GM12891 (cell line): Measurements from ENCODE around the gene PRKCD.

Experiments
- DNase-seq: peaks from one replicate; pipeline ENCODE4 v3.0.0; 2011; ENCODE audit warnings: low spot score; ENCODE audit not compliant: insufficient read length
- FAIRE-seq: peaks from 2 replicates; lab custom pipeline; 2011; peaks lifted over from hg19 to GRCh38; lab: Jason Lieb, UNC
- PAX5 ChIP-seq: IDR thresholded peaks from 2 replicates; pipeline ENCODE4 v1.6.1; 2011; ENCODE audit warnings: low read length, moderate library complexity, mild to moderate bottlenecking; ENCODE audit not compliant: insufficient read depth, severe bottlenecking
- POLR2A ChIP-seq: IDR thresholded peaks from 2 replicates; pipeline ENCODE4 v1.6.1; 2011; ENCODE audit warnings: low read depth, low read length, control low read depth
- POLR2AphosphoS5 ChIP-seq: IDR thresholded peaks from 2 replicates; pipeline ENCODE4 v1.6.1; 2011; ENCODE audit warnings: low read depth, low read length, control low read depth
- POU2F2 ChIP-seq: IDR thresholded peaks from 2 replicates; pipeline ENCODE4 v1.6.1; 2011; ENCODE audit warnings: low read depth, mild to moderate bottlenecking, control low read depth, low read length, moderate library complexity
- SPI1 ChIP-seq: IDR thresholded peaks from 2 replicates; pipeline ENCODE4 v1.6.1; 2011; ENCODE audit warnings: low read depth, low read length, control low read depth
- TAF1 ChIP-seq: IDR thresholded peaks from 2 replicates; pipeline ENCODE4 v1.6.1; 2011; ENCODE audit warnings: low read depth, low read length, control low read depth

PRKCD gene

GRCh38 chr3:53139906-53140846 lies 20.8 kb upstream of the PRKCD start:
- no peak for DNase-seq
- TF ChIP-seq TAF1 (no peak), SPI1 (no peak), POLR2AphosphoS5 (no peak), POLR2A (no peak), POU2F2 (no peak), PAX5 (no peak)
- FAIRE-seq = peak; percentile 91

- DNase-seq = no peak
- FAIRE-seq = no peak
- TF ChIP-seq POLR2AphosphoS5 = no peak
- TF ChIP-seq POU2F2 = no peak
Observed at GRCh38 chr3:53140847-53141845, 19.9 kb upstream of the PRKCD start.

GRCh38 chr3:53142986-53143385 lies 18.0 kb upstream of the PRKCD start:
- FAIRE-seq = no peak
- DNase-seq = no peak
- no peak for TF ChIP-seq POU2F2
- TF ChIP-seq TAF1 = no peak
- no peak for TF ChIP-seq POLR2AphosphoS5
- no peak for TF ChIP-seq PAX5
- no peak for TF ChIP-seq SPI1
- TF ChIP-seq POLR2A = no peak

- FAIRE-seq (no peak), DNase-seq (no peak)
- TF ChIP-seq TAF1 (no peak), PAX5 (no peak), POU2F2 (no peak), POLR2A (no peak)
Observed at GRCh38 chr3:53144446-53144845, 16.6 kb upstream of the PRKCD start.

- no peak for DNase-seq
- no peak for FAIRE-seq
Observed at GRCh38 chr3:53144862-53145712, 15.9 kb upstream of the PRKCD start.

GRCh38 chr3:53145713-53146080 lies 15.3 kb upstream of the PRKCD start:
- DNase-seq = no peak
- TF ChIP-seq POLR2A = no peak
- TF ChIP-seq PAX5 = no peak
- no peak for TF ChIP-seq POLR2AphosphoS5
- no peak for TF ChIP-seq POU2F2
- TF ChIP-seq SPI1 = no peak
- TF ChIP-seq TAF1 = no peak
- no peak for FAIRE-seq

More at GRCh38 chr3:53144862-53145712, 15.9 kb upstream of the PRKCD start:
- TF ChIP-seq POLR2AphosphoS5 = no peak
- TF ChIP-seq PAX5 = no peak
- no peak for TF ChIP-seq POU2F2
- TF ChIP-seq TAF1 = no peak
- TF ChIP-seq SPI1 = no peak

- FAIRE-seq (no peak), DNase-seq (no peak)
- TF ChIP-seq POLR2AphosphoS5 = no peak
- no peak for TF ChIP-seq SPI1
- TF ChIP-seq TAF1 = no peak
- TF ChIP-seq POLR2A = no peak
- TF ChIP-seq POU2F2 = no peak
- TF ChIP-seq PAX5 = no peak
Observed at GRCh38 chr3:53146319-53146891, 14.6 kb upstream of the PRKCD start.

GRCh38 chr3:53147151-53147902 lies 13.7 kb upstream of the PRKCD start:
- DNase-seq = no peak
- no peak for FAIRE-seq
- TF ChIP-seq TAF1 (no peak), POU2F2 (no peak), PAX5 (no peak)
